Measurements from ENCODE around the gene SLX4IP. TPM values are rescaled to one million over a fixed set of nuclear protein-coding genes. Genes with fewer than 3 reads are reported as not detected.

Gene SLX4IP
- total RNA-seq, 1 experiment from 2014 or later = 11.1 TPM

GRCh38 chr20:10532361-10532760, 97.3 kb downstream of the SLX4IP start:
- no peak overlapping the region for H3K4me2 ChIP-seq (ENCODE audit: low read length)
- ChIA-PET POLR2A (no interaction called here), CTCF (no interaction called here), RAD21 (ENCODE audit: low non-redundant PET in 1 of 2, low total read pairs in 2 of 2, uncharacterized antibody in 2 of 2, unreplicated experiment in 2 of 2) (no interaction called here)
- H3K9me2 ChIP-seq (ENCODE audit: insufficient read depth) = no peaks in the 10 kb centered on the region
- no peaks in the 10 kb centered on the region for H3K79me2 ChIP-seq (ENCODE audit: insufficient read depth, low read length)
- TF ChIP-seq EZH2phosphoT487 (IDR thresholded peaks at IDR 0.05; ENCODE audit: borderline replicate concordance) = no peak
- no peak for TF ChIP-seq SIN3A (IDR thresholded peaks at IDR 0.05; ENCODE audit: low read depth)
- no peak for TF ChIP-seq ELF1 (IDR thresholded peaks at IDR 0.05; ENCODE audit: borderline replicate concordance, low read depth)
- no peak for TF ChIP-seq RAD21 (IDR thresholded peaks at IDR 0.05; ENCODE audit: low read depth)
- no peak for TF ChIP-seq CTCF (IDR thresholded peaks at IDR 0.05 in 2 of 3, conservative IDR thresholded peaks at IDR 0.05 in 1 of 3; ENCODE audit: borderline replicate concordance in 1 of 3, insufficient read depth in 1 of 3, low read depth in 2 of 3, low read length in 2 of 3)
- no peak for TF ChIP-seq EGR1 (IDR thresholded peaks at IDR 0.05; ENCODE audit: low read depth)
- no peak for TF ChIP-seq REST (IDR thresholded peaks at IDR 0.05; ENCODE audit: low read depth)
- no peak for TF ChIP-seq EZH2 (IDR thresholded peaks at IDR 0.05)
- TF ChIP-seq CEBPB (IDR thresholded peaks at IDR 0.05; ENCODE audit: low read depth) = no peak
- TF ChIP-seq ZNF274 (IDR thresholded peaks at IDR 0.05; ENCODE audit: low read depth, low read length) = no peak
- TF ChIP-seq SRF (IDR thresholded peaks at IDR 0.05; ENCODE audit: low read depth) = no peak
- no peak for TF ChIP-seq SP1 (IDR thresholded peaks at IDR 0.05; ENCODE audit: low read depth)
- H4K20me1 ChIP-seq (ENCODE audit: insufficient read depth) = no peaks in the 10 kb centered on the region
- no peak overlapping the region for H3K9ac ChIP-seq (ENCODE audit: low read length)
- ATAC-seq (no peak), DNase-seq (ENCODE audit: low read depth, low spot score) (no peak)
- H3K9me3 ChIP-seq (ENCODE audit: control insufficient read depth in 1 of 2, insufficient read depth in 1 of 2, low read depth in 1 of 2, low read length in 2 of 2) = no peaks in the 10 kb centered on the region
- H3K27ac ChIP-seq (ENCODE audit: low read depth, low read length) = no peak overlapping the region
- H3K4me3 ChIP-seq (replicated peaks in 1 of 2; ENCODE audit: low read depth in 1 of 2, low read length in 2 of 2) = no peak overlapping the region
- no TSS peak for BruUV-seq (replicated peaks)
- H3K27me3 ChIP-seq (ENCODE audit: insufficient read depth, low read length) = no peaks in the 10 kb centered on the region
- H2AFZ ChIP-seq (ENCODE audit: low read depth, low read length, poor library complexity, severe bottlenecking) = no peak overlapping the region
- intact Hi-C loops (cut with micrococcal nuclease) = no loop called here
- H3K4me1 ChIP-seq (ENCODE audit: control insufficient read depth in 1 of 2, insufficient read depth in 2 of 2, low read length in 2 of 2) = peaks cover 18 to 23% of the 10 kb centered on the region in 2 experiments
- H3K36me3 ChIP-seq (ENCODE audit: control insufficient read depth in 1 of 2, insufficient read depth in 2 of 2, low read length in 2 of 2) = no peaks in the 10 kb centered on the region

All from HCT116 (cell line).